CD1c-positive myeloid dendritic cell (primary cell): ENCODE results near the gene ZNF124.
A peak's percentile ranks its signal among the peaks of the same experiment; 100 is the strongest.
"Not testable (repeated sequence)": the region's sequence is repeated elsewhere in the genome, so short reads cannot be mapped to it uniquely, and the experiment has no call there.

Source experiments
- DNase-seq: peaks from one replicate; pipeline ENCODE4 v3.0.0-alpha.2; 2016; ENCODE audit errors: extremely low spot score

The ZNF124 gene

DNA sequence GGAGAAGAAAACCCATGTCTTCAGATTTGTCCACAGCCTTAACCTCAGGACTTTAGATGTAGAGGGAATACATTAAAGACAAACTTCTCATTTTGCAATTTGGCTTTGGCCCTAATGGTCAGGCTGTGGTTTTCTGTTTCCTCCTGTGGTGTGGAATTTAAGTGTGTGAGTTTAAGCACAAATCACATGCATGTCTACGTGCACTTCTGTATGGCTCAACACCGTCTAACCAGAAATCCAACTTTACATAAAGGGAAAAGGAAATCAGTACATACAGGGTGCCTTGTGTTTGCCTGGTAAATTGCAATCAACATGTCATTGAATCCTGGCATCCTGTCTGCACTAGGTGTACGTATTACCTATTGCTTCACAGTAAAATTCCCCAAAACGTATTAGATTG, 1.2 kb upstream of the ZNF124 start:
- DNase-seq = peak; percentile 66

DNA sequence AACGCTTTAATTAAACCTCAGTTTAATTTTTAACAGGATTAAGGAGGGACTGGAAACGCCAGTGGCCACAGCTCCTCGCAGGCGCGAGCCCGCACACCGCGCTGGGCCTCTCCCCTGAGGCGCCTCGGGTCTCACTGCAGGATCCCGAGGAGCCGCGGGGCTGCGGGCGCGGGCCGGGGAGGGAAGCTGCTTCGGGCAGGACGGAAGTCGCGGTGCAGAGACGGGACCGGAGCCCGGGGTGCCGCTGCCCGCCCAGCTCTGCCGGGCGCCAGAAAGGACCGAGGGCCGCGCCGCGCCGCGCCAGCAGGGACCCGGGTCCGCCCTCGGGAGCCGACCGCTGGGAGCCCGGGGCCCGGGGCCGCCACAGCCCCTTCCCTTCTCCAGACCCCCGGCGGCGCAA, 377 bp downstream of the ZNF124 start:
- DNase-seq = not testable (repeated sequence)

DNA sequence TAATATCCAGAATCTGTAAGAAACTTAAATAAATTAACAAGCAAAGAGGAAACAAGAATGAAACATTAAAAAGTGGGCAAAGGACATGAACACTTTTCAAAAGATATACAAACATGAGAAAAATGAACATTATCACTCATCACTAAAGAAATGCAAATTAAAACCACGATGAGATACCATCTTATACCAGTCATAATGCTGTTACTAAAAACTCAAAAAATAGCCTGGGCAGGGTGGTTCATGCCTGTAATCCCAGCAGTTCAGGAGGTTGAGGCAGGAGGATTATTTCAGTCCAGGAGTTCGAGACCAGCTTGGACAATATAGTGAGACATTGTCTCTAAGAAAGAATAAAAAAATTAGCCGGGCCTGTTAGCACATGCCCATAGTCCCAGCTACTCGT, 6.1 kb downstream of the ZNF124 start:
- no peak for DNase-seq

- no peak for DNase-seq
Observed at GRCh38 chr1:247164694-247165093, 7.1 kb downstream of the ZNF124 start.

GRCh38 chr1:247156787-247157232, 15.0 kb downstream of the ZNF124 start:
- peak; percentile 3 for DNase-seq

- no peak for DNase-seq
Observed at GRCh38 chr1:247147781-247148180, 24.0 kb downstream of the ZNF124 start.

- DNase-seq = not testable (repeated sequence)
Observed at GRCh38 chr1:247147120-247147519, 24.7 kb downstream of the ZNF124 start.

- DNase-seq = no peak
Observed at GRCh38 chr1:247146671-247147070, 25.1 kb downstream of the ZNF124 start.

- no peak for DNase-seq
Observed at GRCh38 chr1:247145279-247145678, 26.5 kb downstream of the ZNF124 start.

GRCh38 chr1:247139557-247139956, 32.3 kb downstream of the ZNF124 start:
- not testable (repeated sequence) for DNase-seq

DNA sequence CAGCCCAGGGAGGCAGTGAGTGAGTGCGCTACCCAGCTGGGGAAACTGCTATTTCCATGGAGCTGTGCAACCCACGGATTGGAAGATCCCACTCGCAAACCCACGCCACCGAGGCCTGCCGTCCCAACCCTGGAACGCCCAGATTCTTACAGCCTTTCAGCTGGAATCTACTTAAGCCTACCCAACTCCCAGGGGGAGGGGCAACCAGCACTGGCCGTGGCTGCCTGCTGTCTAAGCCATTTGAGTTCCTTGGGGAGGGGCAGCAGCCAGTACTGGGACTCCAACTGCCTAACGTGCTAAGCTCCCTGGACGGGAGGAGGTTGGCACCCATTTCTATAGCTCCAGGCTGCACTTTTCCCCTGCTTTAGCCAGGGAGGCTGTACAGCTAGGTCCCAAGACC, 40.6 kb downstream of the ZNF124 start:
- no peak for DNase-seq

DNA sequence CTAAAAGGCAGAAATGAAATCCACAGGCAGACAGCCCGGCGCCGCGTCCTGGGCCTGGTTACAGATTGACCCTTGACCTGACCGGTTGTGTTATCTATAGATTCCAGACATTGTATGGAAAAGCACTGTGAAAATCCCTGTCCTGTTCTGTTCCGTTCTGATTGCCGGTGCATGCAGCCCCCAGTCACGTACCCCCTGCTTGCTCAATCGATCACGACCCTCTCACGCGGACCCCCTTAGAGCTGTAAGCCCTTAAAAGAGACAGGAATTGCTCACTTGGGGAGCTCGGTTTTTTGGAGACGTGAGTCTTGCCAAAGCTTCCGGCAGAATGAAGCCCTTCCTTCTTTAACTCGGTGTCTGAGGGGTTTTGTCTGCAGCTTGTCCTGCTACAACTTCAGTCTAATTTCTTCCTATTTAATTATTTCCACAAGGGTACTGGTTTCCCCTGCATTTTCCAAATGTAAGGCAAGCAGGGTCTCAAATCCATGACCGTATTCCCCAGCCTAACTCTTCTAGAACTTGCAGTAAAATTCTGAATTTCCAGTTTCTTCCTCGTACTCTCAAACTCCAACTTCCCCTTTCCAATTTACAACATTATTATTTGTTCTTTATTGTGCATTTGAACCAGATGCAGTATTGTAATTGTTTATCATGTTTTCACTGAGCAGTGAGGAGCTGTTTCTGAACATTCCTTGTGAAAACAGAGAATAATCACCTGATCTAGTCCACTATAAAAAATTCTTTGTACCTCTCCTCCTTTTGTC, 44.1 kb downstream of the ZNF124 start:
- peak; percentile 31 for DNase-seq

- not testable (repeated sequence) for DNase-seq
Observed at GRCh38 chr1:247126601-247127000, 45.2 kb downstream of the ZNF124 start.

- DNase-seq = not testable (repeated sequence)
Observed at GRCh38 chr1:247126166-247126565, 45.7 kb downstream of the ZNF124 start.

- no peak for DNase-seq
Observed at GRCh38 chr1:247121382-247121781, 50.4 kb downstream of the ZNF124 start.

- DNase-seq = not testable (repeated sequence)
Observed at GRCh38 chr1:247120408-247120668, 51.5 kb downstream of the ZNF124 start.

DNA sequence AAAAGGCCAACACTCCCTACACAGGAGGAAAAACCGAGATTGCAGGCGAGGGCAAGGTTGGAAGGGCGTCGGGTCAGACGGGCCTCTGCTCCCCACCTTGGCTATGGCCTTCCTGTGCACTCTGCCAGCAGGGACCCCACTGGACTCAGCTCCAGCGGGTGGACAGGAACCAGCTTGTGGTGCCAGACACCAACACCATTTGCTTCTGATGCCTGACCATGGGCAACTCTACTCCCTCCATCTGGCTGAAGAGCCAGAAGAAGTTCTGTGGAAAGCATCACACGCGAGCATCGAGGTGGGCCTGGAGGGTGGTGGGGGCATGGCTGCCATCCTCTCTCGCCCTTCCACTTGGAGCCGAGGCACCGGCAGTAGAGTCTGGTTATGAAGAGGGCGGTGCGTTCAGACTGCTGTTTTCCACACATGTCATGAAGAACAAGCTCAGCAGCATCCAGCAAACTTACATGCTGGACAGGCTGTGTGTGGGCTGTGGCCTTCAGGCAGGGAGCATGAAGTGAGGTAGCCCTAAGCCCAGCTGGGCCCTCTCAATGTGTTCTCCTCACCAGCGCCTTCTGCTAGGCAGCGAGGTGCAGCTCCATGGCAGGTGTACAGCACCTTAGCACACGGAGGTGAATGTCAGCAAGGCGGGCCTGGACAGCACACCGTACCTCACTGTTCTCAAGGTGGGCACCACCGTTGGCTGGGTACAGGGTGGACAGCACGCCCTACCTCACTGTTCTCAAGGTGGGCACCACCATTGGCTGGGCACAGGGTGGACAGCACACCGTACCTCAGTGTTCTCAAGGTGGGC, 52.0 kb downstream of the ZNF124 start:
- DNase-seq = no peak

- DNase-seq = peak; percentile 32
Observed at GRCh38 chr1:247118946-247119446, 52.8 kb downstream of the ZNF124 start.

- DNase-seq = no peak
Observed at GRCh38 chr1:247115545-247115944, 56.3 kb downstream of the ZNF124 start.

DNA sequence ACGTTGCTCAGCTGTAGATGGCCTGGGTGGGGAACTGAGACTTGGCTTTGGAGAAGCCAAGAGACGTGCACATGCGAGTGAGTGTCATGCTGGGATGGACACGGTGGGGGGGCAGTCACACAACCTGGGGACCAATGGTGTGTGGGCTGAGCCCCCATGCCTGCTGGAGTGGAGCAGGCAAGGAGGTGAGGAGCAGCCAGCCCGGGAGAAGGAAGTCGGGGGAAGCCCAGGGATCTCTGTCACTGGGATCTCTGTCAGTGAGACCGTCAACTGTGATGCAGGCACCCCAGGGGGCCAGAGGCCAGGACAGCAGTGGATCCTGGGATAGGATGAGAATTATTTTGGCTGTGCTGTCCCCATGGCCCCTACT, 56.7 kb downstream of the ZNF124 start:
- DNase-seq = no peak

DNA sequence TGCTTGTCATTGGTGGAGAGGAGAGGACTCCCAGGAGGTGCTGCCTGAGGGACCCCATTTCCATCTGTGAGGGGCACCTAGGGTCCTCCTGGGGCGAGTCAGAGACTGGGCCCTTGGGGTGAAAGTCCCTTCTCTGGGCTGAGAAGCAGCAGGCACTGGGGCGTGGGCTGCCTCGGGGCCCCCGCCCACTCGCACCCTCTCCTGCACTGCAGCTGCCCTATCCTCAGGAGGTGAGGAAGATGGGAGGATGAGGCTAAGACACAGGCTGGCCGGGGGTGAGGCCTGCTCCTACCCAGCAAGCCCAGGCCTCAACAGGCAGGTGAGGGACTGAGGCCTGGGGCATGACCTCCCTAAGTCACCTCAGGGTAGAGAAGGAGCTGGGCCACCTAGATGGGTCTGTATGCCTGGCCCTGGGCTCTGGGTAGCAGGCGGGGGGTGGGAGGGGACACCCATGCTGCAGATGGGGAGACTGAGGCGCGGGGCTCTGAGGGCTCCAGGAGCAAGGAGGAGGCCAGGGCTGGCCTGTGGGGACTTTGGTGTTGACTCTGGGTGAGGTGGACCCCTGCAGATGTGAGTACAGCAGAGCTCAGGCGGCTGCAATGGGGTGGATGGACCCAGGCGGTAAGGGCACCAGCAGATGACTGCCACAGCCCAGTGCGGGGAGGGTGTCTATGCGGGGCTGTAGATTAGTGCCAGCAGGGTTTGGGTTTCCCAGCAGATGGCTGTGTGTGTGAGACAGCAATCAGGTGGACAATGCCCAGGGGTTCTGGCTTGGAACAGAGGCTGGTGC, 57.3 kb downstream of the ZNF124 start:
- no peak for DNase-seq

DNA sequence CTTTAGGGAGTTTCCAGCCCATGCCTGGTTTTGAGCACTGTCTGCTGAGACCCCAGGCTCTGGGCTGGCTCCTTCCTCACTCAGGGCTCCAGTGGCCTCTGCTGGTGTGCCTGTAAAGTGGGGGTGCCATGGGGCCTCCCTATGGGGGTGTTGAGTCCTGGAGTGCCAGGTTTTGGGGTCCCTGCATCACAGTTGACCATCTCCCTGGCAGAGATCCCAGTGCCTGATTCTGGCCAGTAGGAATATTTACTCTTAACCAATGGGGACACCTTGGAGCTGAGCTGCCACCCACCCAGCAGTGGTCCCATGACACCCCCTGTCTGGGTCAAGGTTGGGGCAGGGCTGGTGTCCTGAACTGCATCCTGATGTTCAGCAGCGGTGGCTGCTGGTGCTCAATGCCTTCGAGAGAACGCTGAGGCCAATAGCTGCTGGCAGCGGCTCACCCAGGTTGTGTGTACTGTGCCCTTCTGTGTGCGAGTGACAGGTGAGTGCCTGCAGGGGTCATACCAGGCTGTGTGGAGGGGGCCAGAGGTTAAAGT, 58.0 kb downstream of the ZNF124 start:
- DNase-seq = no peak
